Panc1 (cell line): ENCODE results near the gene JDP2. TPM values are rescaled to one million over a fixed set of nuclear protein-coding genes. Genes with fewer than 3 reads are reported as not detected.

Experiments
- ATAC-seq: fragments of 200-7000 bp; cut with Tn5 transposase; 2 replicates; pipeline ENCODE4 v1.9.1; 2020; ENCODE audit warnings: mild to moderate bottlenecking, moderate library complexity
- BruUV-seq: library from RNA; stranded (reverse); fragments of 400-500 nt; replicated peaks from 2 replicates; lab custom pipeline; 2021; lab: Mats Ljungman, UMichigan
- CTCF ChIA-PET: fragments of 300-600 bp; sonication (Branson Sonifier 250); formaldehyde crosslinking; loops from one replicate; lab custom pipeline; 2022; ENCODE audit warnings: antibody characterized with exemption; lab: Charles Lee
- POLR2A ChIA-PET: fragments of 300-600 bp; sonication (Branson Sonifier 250); formaldehyde crosslinking; loops from one replicate; lab custom pipeline; 2022; ENCODE audit warnings: antibody characterized with exemption; lab: Charles Lee
- DNase-seq: peaks from one replicate; pipeline ENCODE4 v3.0.0-alpha.2; 2010; ENCODE audit warnings: low read depth, low spot score
- H3K27ac ChIP-seq: 2 replicates; pipeline ENCODE4 v1.5.1; 2011; ENCODE audit warnings: mild to moderate bottlenecking, low read length, inconsistent platforms
- H3K27me3 ChIP-seq: fragments of 200-500 bp; sonication (Bioruptor generic); 2 replicates; pipeline ENCODE4 v1.6.0; 2014; ENCODE audit warnings: low read length, inconsistent platforms; ENCODE audit not compliant: control insufficient read depth, insufficient read depth
- H3K36me3 ChIP-seq: fragments of 200-500 bp; sonication (Bioruptor generic); 2 replicates; pipeline ENCODE4 v1.5.1; 2014; ENCODE audit warnings: inconsistent platforms, mild to moderate bottlenecking, low read length, moderate library complexity; ENCODE audit not compliant: control insufficient read depth, insufficient read depth
- H3K4me1 ChIP-seq: 2 replicates; pipeline ENCODE4 v1.5.1; 2011; ENCODE audit warnings: inconsistent platforms, mild to moderate bottlenecking, low read length, moderate library complexity; ENCODE audit not compliant: control insufficient read depth, insufficient read depth
- H3K4me3 ChIP-seq, 2 experiments: 2 replicates each; pipeline ENCODE4 v1.5.1; 2011 to 2012; ENCODE audit warnings: low read depth in 2 of 2, low read length in 2 of 2, mild to moderate bottlenecking in 2 of 2, inconsistent platforms in 1 of 2, moderate library complexity in 1 of 2
- H3K9me3 ChIP-seq: fragments of 200-500 bp; sonication (Bioruptor generic); 2 replicates; pipeline ENCODE4 v1.5.1; 2014; ENCODE audit warnings: low read depth, mild to moderate bottlenecking, inconsistent platforms, low read length, moderate library complexity; ENCODE audit not compliant: control insufficient read depth, insufficient read depth
- POLR2AphosphoS5 ChIP-seq: IDR thresholded peaks from 2 replicates; pipeline ENCODE4 v1.6.1; 2012; ENCODE audit warnings: mild to moderate bottlenecking, low read depth, low read length, moderate library complexity
- SIN3A ChIP-seq: IDR thresholded peaks from 2 replicates; pipeline ENCODE4 v1.6.1; 2012; ENCODE audit warnings: low read depth, mild to moderate bottlenecking, low read length, moderate library complexity, borderline replicate concordance; ENCODE audit not compliant: insufficient read depth
- TCF7L2 ChIP-seq: IDR thresholded peaks from 2 replicates; pipeline ENCODE4 v1.6.1; 2011; ENCODE audit warnings: mild to moderate bottlenecking, low read depth, low read length, inconsistent platforms
- in situ Hi-C: cut with HindIII; loops from 2 replicates; pipeline ENCODE4 v1.10.0; 2016; ENCODE audit warnings: low sequenced_read_pairs, low pct_unique_long_range_greater_than_20kb
- intact Hi-C: fragments of 100-400 bp; cut with micrococcal nuclease; formaldehyde crosslinking; loops from one replicate; pipeline ENCODE4 v1.10.0; 2022; ENCODE audit not compliant: unreplicated experiment
- total RNA-seq: library from RNA; stranded (reverse); gene quantifications from one replicate; pipeline ENCODE4 v1.2.1, GENCODE V29; 2021; ENCODE audit not compliant: unreplicated experiment
- TF ChIP-seq, protein P1 (sequence below), 2 experiments: IDR thresholded peaks; 2 replicates each; pipeline ENCODE4 v1.6.1; 2011 to 2012; ENCODE audit warnings: low read depth in 2 of 2, control low read depth in 1 of 2, low read length in 1 of 2, mild to moderate bottlenecking in 1 of 2, moderate library complexity in 1 of 2; ENCODE audit not compliant: insufficient read depth in 1 of 2
- TF ChIP-seq, protein P2 (sequence below): fragments of 450-650 bp; IDR thresholded peaks from 2 replicates; pipeline ENCODE4 v1.5.1; 2017; ENCODE audit warnings: mild to moderate bottlenecking

The JDP2 gene
- total RNA-seq, 1 experiment from 2014 or later = 17.5 TPM

- Histone ChIP-seq H3K4me3 (no peak within 1 kb of the TSS), H3K36me3 (no peaks in the 10 kb centered on the region), H3K27ac (no peak within 1 kb of the TSS), H3K27me3 (no peaks in the 10 kb centered on the region), H3K9me3 (no peaks in the 10 kb centered on the region), H3K4me1 (no peaks in the 10 kb centered on the region)
- ChIA-PET POLR2A (no interaction called here), CTCF (no interaction called here)
- in situ Hi-C loops (no loop called here), intact Hi-C loops (no loop called here)
- TF ChIP-seq, protein P1, sequence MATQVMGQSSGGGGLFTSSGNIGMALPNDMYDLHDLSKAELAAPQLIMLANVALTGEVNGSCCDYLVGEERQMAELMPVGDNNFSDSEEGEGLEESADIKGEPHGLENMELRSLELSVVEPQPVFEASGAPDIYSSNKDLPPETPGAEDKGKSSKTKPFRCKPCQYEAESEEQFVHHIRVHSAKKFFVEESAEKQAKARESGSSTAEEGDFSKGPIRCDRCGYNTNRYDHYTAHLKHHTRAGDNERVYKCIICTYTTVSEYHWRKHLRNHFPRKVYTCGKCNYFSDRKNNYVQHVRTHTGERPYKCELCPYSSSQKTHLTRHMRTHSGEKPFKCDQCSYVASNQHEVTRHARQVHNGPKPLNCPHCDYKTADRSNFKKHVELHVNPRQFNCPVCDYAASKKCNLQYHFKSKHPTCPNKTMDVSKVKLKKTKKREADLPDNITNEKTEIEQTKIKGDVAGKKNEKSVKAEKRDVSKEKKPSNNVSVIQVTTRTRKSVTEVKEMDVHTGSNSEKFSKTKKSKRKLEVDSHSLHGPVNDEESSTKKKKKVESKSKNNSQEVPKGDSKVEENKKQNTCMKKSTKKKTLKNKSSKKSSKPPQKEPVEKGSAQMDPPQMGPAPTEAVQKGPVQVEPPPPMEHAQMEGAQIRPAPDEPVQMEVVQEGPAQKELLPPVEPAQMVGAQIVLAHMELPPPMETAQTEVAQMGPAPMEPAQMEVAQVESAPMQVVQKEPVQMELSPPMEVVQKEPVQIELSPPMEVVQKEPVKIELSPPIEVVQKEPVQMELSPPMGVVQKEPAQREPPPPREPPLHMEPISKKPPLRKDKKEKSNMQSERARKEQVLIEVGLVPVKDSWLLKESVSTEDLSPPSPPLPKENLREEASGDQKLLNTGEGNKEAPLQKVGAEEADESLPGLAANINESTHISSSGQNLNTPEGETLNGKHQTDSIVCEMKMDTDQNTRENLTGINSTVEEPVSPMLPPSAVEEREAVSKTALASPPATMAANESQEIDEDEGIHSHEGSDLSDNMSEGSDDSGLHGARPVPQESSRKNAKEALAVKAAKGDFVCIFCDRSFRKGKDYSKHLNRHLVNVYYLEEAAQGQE (IDR thresholded peaks at IDR 0.05; ENCODE audit: insufficient read depth in 1 of 2, low read depth in 2 of 2, low read length in 1 of 2) = no peak
- no peak for TF ChIP-seq POLR2AphosphoS5
- TF ChIP-seq, protein P2, sequence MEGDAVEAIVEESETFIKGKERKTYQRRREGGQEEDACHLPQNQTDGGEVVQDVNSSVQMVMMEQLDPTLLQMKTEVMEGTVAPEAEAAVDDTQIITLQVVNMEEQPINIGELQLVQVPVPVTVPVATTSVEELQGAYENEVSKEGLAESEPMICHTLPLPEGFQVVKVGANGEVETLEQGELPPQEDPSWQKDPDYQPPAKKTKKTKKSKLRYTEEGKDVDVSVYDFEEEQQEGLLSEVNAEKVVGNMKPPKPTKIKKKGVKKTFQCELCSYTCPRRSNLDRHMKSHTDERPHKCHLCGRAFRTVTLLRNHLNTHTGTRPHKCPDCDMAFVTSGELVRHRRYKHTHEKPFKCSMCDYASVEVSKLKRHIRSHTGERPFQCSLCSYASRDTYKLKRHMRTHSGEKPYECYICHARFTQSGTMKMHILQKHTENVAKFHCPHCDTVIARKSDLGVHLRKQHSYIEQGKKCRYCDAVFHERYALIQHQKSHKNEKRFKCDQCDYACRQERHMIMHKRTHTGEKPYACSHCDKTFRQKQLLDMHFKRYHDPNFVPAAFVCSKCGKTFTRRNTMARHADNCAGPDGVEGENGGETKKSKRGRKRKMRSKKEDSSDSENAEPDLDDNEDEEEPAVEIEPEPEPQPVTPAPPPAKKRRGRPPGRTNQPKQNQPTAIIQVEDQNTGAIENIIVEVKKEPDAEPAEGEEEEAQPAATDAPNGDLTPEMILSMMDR = no peak
- DNase-seq (no peak), ATAC-seq (no peak)
- no TSS peak for BruUV-seq
These were observed 94.6 kb downstream of the JDP2 start, which contains the start of gene BATF for GRCh38 chr14:75522224-75522982. TSS of gene BATF (plus strand) at chr14:75522469. CDS start at chr14:75522683, 214 bp downstream.

GRCh38 chr14:75522983-75523318 lies 95.1 kb downstream of the JDP2 start:
- no peaks in the 10 kb centered on the region for H3K27me3 ChIP-seq
- DNase-seq (no peak), ATAC-seq (no peak)
- no peak overlapping the region for H3K27ac ChIP-seq
- POLR2A ChIA-PET = no interaction called here
- no peak overlapping the region for H3K4me3 ChIP-seq
- intact Hi-C loops (no loop called here), in situ Hi-C loops (no loop called here)
- no TSS peak for BruUV-seq
- no peaks in the 10 kb centered on the region for H3K4me1 ChIP-seq
- H3K36me3 ChIP-seq = no peaks in the 10 kb centered on the region
- CTCF ChIA-PET = no interaction called here
- TF ChIP-seq SIN3A = no peak
- TF ChIP-seq POLR2AphosphoS5 = no peak
- TF ChIP-seq, protein P2 = no peak
- TF ChIP-seq TCF7L2 = no peak
- TF ChIP-seq, protein P1 (IDR thresholded peaks at IDR 0.05; ENCODE audit: insufficient read depth in 1 of 2, low read depth in 2 of 2, low read length in 1 of 2) = no peak
- no peaks in the 10 kb centered on the region for H3K9me3 ChIP-seq
